ENCODE data around the gene FANCC. TPM values are rescaled to one million over a fixed set of nuclear protein-coding genes. Genes with fewer than 3 reads are reported as not detected.
"Not testable (repeated sequence)": the region's sequence is repeated elsewhere in the genome, so short reads cannot be mapped to it uniquely, and the experiment has no call there.

FANCC gene
- total and polyA plus RNA-seq, 2 of the 13 experiments (the other 11 are each of a cell fraction or from before 2014, with no cell fraction given) = 7.4 to 8.6 TPM

GRCh38 chr9:95276395-95276954 is 41.0 kb downstream of the FANCC start (continued):
- no peak for TF ChIP-seq ZNF460 (CRISPR knock-in tag; IDR thresholded peaks at IDR 0.05; ENCODE audit: borderline replicate concordance)
- no peak for TF ChIP-seq ZNF605 (CRISPR knock-in tag; IDR thresholded peaks at IDR 0.05)
- TF ChIP-seq MTERF4 (CRISPR knock-in tag; IDR thresholded peaks at IDR 0.05) = no peak
- no peak for TF ChIP-seq CTCF (CRISPR knock-in tag; IDR thresholded peaks at IDR 0.05)
- TF ChIP-seq ZNF18 (CRISPR knock-in tag; IDR thresholded peaks at IDR 0.05; ENCODE audit: insufficient replicate concordance) = no peak
- TF ChIP-seq ETS1 (CRISPR knock-in tag; IDR thresholded peaks at IDR 0.05) = no peak
- no peak for TF ChIP-seq DMTF1 (CRISPR knock-in tag; IDR thresholded peaks at IDR 0.05)

- not testable (repeated sequence) for H3K9ac ChIP-seq (ENCODE audit: insufficient read depth, low read depth, low read length)
Observed at GRCh38 chr9:95274160-95274559, 43.3 kb downstream of the FANCC start.

More at GRCh38 chr9:95274160-95274559, 43.3 kb downstream of the FANCC start:
- H3K9me3 ChIP-seq (ENCODE audit: low read length); H3K79me2 ChIP-seq (ENCODE audit: insufficient read depth, low read length); ATAC-seq; intact Hi-C loops (cut with micrococcal nuclease; ENCODE audit: unreplicated experiment); H3K4me2 ChIP-seq (ENCODE audit: low read depth, low read length); H3K27me3 ChIP-seq (ENCODE audit: control insufficient read depth in 1 of 2, insufficient read depth in 2 of 2, low read length in 2 of 2); DNase-seq (ENCODE audit: low spot score); H3K27ac ChIP-seq (ENCODE audit: extremely low read length, insufficient read depth, low read length); H3K36me3 ChIP-seq (replicated peaks in 1 of 2; ENCODE audit: control insufficient read depth in 1 of 2, insufficient read depth in 2 of 2, low read length in 2 of 2); in situ Hi-C loops (cut with HindIII; ENCODE audit: extremely low pct_ligation_motif_present, low pct_unique_long_range_greater_than_20kb); H3K4me3 ChIP-seq (replicated peaks in 1 of 3; ENCODE audit: insufficient read depth in 1 of 3, low read depth in 2 of 3, low read length in 3 of 3); H2AFZ ChIP-seq (ENCODE audit: low read length); POLR2A ChIA-PET; BruUV-seq (replicated peaks); FAIRE-seq; CTCF ChIA-PET (ENCODE audit: low intra/inter-chr PET ratio, low total read pairs); H4K20me1 ChIP-seq (ENCODE audit: insufficient read depth, low read length): not testable (repeated sequence)
- H3K4me1 ChIP-seq (ENCODE audit: insufficient read depth, low read length) = peaks cover 23% of the 10 kb centered on the region
- 98% methylated on average over 2 of the region's 2 CpGs for WGBS (ENCODE audit: low lambda C conversion rate)
